ENCODE measurements around the gene GNAI3. TPM values are rescaled to one million over a fixed set of nuclear protein-coding genes. Genes with fewer than 3 reads are reported as not detected.

Gene GNAI3
- total and polyA plus RNA-seq, 10 of the 15 experiments (the other 5 are each of a cell fraction or from before 2014, with no cell fraction given), result 5.9 to 13.8 (median 8.0) TPM

GRCh38 chr1:109643385-109644230 is 95.2 kb downstream of the GNAI3 start (continued):
- TF ChIP-seq ASH2L (IDR thresholded peaks at IDR 0.05; ENCODE audit: borderline replicate concordance, low read depth) (no peak), IKZF1 (conservative IDR thresholded peaks at IDR 0.05) (peak; percentile 45; the same call in 1 of the 2 replicates), SIX5 (IDR thresholded peaks at IDR 0.05; ENCODE audit: low read depth, low read length, severe bottlenecking) (no peak), NKRF (conservative IDR thresholded peaks at IDR 0.05) (no peak), RAD21 (IDR thresholded peaks at IDR 0.05; ENCODE audit: insufficient read depth, low read depth, low read length) (peak; percentile 87), BACH1 (IDR thresholded peaks at IDR 0.05; ENCODE audit: borderline replicate concordance) (no peak), TARDBP (IDR thresholded peaks at IDR 0.05; ENCODE audit: borderline replicate concordance) (0 out of 2 replicates have a peak, but pooled peaks have one; percentile 16), SMARCA5 (IDR thresholded peaks at IDR 0.05) (peak; percentile 46; the same call in 1 of the 2 replicates), BRCA1 (IDR thresholded peaks at IDR 0.05; ENCODE audit: low read depth, low read length) (no peak), SMC3 (IDR thresholded peaks at IDR 0.05; ENCODE audit: borderline replicate concordance, low read length) (peak; percentile 94), BHLHE40 (IDR thresholded peaks at IDR 0.05; ENCODE audit: borderline replicate concordance in 1 of 2, low read depth in 2 of 2, low read length in 1 of 2) (peak in 1 of 2 experiments; percentile 27; a peak in 1 of 4 replicates), EZH2 (IDR thresholded peaks at IDR 0.05; ENCODE audit: borderline replicate concordance, control insufficient read depth, low read depth, low read length) (no peak), MXI1 (IDR thresholded peaks at IDR 0.05; ENCODE audit: low read depth, low read length) (0 out of 2 replicates have a peak, but pooled peaks have one; percentile 29), IRF5 (IDR thresholded peaks at IDR 0.05; ENCODE audit: borderline replicate concordance) (no peak), BCL11A (IDR thresholded peaks at IDR 0.05; ENCODE audit: low read depth, low read length) (no peak), EED (IDR thresholded peaks at IDR 0.05; ENCODE audit: low read depth) (0 out of 2 replicates have a peak, but pooled peaks have one; percentile 35), CBFB (IDR thresholded peaks at IDR 0.05; ENCODE audit: low read depth) (no peak)
- TF ChIP-seq, protein P1, sequence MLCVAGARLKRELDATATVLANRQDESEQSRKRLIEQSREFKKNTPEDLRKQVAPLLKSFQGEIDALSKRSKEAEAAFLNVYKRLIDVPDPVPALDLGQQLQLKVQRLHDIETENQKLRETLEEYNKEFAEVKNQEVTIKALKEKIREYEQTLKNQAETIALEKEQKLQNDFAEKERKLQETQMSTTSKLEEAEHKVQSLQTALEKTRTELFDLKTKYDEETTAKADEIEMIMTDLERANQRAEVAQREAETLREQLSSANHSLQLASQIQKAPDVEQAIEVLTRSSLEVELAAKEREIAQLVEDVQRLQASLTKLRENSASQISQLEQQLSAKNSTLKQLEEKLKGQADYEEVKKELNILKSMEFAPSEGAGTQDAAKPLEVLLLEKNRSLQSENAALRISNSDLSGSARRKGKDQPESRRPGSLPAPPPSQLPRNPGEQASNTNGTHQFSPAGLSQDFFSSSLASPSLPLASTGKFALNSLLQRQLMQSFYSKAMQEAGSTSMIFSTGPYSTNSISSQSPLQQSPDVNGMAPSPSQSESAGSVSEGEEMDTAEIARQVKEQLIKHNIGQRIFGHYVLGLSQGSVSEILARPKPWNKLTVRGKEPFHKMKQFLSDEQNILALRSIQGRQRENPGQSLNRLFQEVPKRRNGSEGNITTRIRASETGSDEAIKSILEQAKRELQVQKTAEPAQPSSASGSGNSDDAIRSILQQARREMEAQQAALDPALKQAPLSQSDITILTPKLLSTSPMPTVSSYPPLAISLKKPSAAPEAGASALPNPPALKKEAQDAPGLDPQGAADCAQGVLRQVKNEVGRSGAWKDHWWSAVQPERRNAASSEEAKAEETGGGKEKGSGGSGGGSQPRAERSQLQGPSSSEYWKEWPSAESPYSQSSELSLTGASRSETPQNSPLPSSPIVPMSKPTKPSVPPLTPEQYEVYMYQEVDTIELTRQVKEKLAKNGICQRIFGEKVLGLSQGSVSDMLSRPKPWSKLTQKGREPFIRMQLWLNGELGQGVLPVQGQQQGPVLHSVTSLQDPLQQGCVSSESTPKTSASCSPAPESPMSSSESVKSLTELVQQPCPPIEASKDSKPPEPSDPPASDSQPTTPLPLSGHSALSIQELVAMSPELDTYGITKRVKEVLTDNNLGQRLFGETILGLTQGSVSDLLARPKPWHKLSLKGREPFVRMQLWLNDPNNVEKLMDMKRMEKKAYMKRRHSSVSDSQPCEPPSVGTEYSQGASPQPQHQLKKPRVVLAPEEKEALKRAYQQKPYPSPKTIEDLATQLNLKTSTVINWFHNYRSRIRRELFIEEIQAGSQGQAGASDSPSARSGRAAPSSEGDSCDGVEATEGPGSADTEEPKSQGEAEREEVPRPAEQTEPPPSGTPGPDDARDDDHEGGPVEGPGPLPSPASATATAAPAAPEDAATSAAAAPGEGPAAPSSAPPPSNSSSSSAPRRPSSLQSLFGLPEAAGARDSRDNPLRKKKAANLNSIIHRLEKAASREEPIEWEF (IDR thresholded peaks at IDR 0.05; ENCODE audit: insufficient replicate concordance, low read depth, low read length), result no peak
- TF ChIP-seq, protein P2, sequence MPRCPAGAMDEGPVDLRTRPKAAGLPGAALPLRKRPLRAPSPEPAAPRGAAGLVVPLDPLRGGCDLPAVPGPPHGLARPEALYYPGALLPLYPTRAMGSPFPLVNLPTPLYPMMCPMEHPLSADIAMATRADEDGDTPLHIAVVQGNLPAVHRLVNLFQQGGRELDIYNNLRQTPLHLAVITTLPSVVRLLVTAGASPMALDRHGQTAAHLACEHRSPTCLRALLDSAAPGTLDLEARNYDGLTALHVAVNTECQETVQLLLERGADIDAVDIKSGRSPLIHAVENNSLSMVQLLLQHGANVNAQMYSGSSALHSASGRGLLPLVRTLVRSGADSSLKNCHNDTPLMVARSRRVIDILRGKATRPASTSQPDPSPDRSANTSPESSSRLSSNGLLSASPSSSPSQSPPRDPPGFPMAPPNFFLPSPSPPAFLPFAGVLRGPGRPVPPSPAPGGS (IDR thresholded peaks at IDR 0.05; ENCODE audit: borderline replicate concordance, insufficient read depth, low read depth, low read length, poor library complexity, severe bottlenecking), result no peak
